NCI-H345 treated with DMSO at 0.1 percent for 48 hours (cell line): ENCODE data around the gene DNAAF5.

Experiments
- DNase-seq: peaks from one replicate; lab custom pipeline; 2025; ENCODE audit not compliant: unreplicated experiment; lab: John Stamatoyannopoulos, UW

The DNAAF5 gene

DNA sequence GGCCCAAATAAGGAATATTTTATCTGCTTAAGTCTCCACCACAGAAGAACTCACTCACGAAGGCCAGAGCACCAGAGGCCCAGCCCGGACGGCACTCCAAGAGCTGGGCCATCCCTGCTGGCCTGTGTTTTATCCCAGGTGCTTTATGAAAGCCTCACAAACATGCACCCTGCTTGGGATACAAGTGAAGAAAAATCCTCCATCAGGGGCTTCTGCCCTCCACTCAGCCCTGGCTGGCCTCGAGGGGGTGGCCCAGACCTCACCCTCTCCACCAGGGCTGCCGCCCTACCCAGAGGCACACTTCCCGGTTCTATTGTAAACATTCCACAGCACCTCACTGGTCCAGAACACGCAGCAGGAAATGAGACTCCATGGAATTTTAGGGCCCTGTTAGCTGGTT is 19.8 kb upstream of the DNAAF5 start:
- DNase-seq, result no peak

DNA sequence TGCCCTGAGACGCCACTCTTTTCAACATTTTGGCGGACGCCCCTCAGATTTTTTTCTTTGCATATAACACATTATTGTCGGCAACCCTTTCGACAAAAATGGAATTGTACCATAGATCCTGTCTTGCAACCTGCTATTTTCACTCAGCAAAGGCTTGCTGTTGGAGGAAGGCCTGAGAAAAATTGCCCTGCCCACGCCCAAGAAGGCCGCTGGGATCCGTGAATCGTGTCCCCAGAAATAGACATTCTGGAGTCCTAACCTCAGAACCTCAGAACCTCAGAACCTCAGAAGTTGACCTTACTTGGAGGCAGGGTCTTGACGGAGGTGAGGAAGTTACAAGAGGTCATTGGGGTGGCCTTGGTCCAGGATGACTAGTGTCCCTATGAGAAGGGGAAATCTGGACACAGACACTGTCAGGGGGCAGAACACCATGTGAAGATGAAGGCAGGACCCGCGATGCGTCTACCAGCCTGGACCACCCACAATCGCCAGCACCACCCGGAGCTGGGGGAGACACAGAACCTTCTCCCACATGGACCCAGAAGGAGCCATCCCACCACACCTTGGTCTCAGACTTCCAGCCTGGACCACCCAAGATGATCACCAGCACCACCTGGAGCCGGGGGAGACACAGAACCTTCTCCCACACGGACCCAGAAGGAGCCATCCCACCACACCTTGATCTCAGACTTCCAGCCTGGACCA is 19.1 kb upstream of the DNAAF5 start:
- DNase-seq, result no peak

DNA sequence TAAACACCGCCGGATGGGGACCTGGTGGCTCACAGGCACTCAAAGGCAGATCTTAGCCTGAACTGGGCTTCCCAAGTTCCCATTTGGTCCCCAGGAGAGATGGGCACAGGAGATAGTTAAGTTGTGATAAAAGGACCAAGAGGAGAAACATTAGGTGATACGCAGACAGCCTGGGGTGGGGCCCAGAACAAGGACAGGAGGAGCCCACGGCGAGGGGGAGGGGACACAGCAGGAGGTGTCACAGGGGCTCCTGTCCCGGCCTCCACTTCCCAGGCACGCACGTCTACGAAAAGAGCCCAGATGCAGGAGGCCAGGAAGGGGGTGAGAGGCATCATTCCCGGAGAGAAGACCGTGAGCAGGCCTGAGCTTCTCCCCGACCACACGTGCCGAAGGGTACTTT is 16.3 kb upstream of the DNAAF5 start:
- no peak for DNase-seq

DNA sequence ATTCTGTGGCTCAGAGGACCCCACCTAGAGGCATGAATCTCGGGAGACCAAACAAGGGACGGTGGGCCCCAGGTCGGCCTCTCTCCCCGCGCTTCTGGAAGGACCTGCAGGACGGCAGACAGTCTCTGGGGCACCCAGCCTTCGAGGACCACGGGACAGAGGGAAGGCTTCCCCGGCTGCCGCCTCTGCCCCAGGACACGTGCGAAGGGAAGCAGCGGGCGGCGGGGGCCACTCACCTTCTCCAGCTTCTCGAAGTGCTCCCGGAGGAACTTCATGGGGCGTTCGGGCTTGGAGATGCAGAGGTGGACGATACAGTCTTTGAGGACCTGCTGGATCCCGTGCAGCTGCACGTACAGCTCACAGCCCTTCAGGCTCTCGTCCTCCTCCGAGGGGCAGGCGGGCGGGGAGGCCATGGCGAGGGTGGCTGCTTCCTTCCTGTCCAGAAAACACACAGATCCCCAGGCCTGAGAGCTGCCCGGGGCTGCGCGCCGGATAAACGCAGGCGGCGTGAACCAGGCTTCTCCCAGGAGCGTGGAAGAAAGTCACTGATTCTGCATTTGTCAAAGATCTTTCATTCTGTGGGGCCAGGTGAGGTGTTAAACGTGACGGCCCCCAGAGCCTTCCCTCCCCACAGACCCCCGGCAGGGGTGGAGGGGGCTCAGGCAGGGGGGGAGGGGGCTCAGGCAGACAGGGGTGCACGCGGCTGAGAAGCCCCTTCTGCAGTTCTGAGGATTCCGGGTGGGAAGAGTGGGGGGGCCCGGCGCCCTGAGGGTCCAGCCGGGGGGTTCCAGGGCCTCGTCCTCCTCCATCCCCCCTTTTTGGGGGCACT is 15.2 kb upstream of the DNAAF5 start:
- DNase-seq, result no peak

DNA sequence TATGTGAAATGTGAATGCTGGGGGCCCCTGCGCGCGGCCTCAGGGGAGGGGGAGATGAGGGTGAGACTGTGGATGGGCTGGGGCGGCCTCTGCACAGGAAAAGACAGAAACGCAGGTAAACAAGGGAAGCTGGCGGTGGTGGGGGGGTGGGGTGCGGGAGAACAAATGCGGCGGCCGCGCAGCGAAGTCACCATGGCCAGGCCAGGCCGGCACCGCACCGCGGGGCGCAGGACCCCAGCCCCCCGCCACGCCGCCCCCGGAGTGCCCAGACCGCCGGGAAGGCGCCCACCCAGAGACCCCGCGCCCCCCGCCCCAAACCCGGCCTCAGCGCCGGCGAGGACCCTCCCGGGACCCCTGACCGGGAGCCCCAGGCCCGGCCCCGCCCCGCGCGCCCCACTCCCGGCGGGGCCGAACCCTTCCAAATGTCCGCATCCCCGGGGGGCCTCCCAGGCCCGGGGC is 14.5 kb upstream of the DNAAF5 start:
- DNase-seq, result no peak

DNA sequence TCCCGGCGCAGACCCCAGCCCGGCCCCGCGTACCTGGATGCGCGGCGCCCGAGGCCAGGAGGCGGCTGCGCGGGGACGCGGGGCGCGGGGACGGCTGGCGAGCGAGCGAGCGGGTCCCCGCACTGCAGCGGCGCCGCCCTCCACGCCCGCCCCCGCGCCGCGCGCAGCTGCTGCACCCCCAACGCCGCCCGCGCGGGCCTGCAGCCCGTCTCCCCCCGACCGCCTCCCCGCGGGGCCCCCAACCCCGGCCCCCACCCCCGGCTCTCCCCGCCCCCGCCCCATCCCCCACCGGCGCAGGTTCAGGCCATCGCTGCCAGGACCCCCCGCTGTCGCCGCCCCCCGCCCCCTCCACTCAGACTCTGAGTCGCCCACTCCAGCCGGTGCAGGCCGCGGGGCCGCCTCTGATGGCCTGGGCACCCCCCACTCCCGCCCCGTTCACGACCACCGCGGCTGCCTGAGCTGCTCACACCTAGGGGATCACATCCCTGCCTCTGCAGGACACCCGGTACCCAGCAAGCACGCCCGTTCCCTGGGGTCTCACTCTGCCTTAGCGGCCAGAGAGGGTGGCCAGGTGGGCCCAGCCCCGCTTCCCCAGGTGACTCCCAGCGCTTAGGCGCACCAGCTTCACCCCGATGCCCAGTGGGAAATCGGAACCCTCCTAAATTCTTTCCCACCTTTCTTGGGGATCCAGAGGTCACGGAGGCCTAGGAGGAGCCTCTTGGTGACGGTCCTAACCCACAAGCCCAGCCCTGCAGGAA is 13.9 kb upstream of the DNAAF5 start:
- DNase-seq, result no peak

DNA sequence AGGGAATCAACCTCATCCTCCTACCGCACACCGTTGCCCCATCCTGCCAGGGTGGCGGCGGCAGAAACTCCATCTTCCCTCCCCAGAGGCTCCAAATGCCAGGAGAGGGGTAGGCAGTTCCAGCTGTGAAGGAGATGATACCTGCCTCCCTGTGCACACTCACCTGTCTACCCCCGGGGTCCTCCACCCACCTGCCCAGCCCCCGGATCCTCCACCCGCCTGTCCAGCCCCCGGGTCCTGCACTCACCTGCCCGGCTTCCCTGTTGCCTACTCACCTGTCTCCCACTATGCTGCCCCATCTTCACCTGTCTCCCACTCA is 13.4 kb upstream of the DNAAF5 start:
- no peak for DNase-seq

DNA sequence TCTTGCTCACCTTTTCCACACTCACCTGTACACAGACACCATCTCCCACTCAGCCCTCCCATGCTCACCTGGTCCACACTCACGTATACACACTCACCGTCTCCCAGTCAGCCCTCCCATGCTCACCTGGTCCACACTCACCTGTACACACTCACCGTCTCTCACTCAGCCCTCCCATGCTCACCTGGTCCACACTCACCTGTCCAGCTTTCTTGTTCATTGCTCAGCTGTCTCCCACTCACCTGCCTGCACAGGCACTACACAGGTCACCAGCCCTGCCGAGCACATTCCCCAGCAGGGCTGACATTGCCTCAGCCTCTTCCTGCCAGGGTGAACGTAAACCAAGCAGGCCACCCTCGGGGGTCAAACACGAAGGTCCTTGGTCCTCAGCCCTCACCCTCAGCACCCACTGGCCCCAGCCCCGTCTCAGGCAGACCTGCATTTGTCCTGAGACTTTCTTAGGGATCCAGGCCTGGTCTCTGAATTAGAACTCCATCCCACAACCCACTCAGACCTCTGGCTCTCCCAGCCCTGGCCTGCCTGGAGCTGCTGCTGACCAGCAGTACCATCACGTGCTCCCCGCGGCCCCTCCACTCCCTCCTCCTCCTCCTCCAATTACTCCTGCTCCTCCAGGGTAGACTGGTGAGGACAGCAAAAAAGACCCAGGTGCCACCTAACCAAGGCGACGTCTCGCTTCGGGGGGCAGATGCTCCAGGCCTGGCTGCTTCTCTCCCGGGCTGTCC is 12.8 kb upstream of the DNAAF5 start:
- no peak for DNase-seq

DNA sequence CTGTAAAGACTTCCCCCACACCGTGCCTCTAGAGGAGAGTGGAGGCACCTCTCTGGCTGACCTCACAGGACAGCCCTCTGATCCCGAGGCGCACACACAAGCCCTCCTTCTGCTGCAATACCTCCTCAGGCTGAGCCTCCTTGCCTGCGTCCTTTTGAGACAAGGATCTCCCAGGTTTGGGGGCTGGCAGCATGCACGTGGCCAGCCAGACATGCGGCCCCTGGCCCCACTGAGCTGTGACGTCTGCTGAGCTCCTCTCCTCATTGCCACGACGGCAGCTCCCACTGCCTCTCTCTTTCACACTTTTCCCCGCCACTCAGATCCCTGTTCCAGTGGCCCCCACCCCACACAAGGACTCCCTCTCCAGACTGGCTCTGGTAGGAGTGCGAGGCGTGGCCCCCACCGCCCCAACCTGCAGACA is 12.2 kb upstream of the DNAAF5 start:
- DNase-seq, result no peak

DNA sequence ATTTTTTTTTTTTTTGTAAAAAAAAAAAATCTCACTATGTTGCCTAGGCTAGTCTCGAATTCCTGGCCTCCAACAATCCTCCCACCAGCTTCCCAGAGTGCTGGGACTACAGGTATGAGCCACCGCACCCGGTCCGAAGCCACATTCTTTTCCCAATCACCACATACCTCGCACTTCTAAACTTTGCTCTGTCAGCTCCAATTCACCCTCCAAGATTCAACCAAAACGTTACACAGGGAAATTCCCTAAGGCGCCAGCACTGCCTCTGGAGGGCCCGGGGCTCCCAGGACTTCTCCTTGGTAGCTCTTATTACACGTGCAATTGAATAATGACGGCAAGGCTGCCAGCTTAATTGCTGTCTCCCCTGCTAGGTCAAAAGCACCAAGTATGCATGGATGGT is 10.3 kb upstream of the DNAAF5 start:
- DNase-seq, result no peak

DNA sequence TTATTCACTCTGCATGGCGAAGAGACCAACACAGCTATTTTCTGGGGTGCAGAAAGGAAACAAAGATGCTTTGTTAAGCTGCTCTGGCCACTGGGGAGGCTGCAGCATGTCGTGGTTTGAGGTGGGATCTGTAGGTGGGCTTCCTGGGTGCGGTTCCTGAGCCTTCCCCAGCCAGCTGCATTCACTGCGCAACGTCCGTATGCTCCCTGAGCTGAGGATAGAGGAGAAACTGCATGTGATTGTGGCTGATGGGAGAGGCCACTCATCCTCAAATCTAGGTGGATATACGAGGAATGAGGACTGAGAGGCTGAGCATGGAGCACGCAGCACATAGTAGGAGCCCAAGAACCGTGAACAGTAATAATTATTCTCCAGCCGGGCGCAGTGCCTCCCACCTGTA is 9.9 kb upstream of the DNAAF5 start:
- DNase-seq, result no peak

DNA sequence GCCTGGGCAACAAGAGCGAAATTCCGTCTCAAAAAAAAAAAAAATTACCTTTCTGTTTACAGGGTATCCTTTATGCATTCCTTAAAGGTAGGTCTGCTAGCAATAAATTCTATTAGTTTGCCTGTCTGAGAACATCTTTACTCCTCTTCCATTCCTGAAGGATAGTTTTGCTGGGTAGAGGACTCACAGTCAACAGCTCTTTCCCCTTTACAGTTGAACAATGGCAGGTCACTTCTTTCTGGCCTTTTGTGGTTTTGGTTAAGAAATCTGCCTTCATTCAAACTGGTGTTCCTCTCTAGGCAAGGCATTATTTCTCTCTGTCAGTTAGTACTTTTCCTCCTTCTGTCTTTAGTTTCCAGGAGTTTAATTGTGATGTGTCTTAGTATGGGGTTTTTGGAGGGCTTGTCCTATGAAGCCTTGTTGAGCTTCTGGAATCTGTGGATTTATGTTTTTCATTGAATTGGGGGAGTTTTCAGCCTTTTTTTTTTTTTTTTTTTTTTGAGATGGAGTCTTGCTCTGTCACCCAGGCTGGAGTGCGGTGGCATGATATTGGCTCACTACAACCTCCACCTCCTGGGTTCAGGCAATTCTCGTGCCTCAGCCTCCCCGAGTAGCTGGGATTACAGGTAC is 4.8 kb upstream of the DNAAF5 start:
- no peak for DNase-seq

DNA sequence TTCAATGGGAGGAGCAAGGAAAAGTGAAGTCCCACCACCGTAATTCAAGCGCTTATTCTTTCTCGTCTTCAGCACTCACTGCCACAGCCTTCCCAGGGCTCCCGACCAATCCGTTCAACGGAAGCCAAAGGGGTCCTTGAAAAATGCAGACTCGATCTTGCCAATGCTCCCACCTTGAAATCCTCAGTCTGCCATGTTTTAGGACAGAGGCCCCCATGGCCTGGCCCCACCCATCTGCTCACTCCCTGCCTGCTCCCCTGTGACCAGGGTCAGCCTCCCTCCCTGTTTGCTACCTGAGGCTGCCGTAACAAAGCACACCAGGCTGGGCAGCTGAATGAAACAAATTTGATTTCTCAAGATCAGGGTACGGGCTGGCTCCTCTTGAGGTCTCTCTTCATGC is 3.0 kb upstream of the DNAAF5 start:
- DNase-seq, result no peak

DNA sequence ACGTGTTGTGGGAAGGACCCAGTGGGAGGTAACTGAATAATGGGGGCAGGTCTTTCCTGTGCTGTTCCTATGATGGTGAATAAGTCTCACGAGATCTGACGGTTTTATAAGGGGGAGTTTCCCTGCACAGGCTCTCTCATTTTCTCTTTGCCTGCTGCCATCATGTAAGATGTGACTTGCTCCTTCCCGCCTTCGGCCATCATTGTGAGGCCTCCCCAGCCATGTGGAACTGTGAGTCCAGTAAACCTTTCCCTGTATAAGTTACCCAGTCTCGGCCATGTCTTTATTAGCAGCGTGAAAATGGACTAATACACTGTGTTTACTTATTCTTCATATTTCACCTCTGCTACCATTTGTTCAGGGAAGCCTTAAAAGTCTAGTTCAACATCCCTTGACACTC is 2.2 kb upstream of the DNAAF5 start:
- no peak for DNase-seq

DNA sequence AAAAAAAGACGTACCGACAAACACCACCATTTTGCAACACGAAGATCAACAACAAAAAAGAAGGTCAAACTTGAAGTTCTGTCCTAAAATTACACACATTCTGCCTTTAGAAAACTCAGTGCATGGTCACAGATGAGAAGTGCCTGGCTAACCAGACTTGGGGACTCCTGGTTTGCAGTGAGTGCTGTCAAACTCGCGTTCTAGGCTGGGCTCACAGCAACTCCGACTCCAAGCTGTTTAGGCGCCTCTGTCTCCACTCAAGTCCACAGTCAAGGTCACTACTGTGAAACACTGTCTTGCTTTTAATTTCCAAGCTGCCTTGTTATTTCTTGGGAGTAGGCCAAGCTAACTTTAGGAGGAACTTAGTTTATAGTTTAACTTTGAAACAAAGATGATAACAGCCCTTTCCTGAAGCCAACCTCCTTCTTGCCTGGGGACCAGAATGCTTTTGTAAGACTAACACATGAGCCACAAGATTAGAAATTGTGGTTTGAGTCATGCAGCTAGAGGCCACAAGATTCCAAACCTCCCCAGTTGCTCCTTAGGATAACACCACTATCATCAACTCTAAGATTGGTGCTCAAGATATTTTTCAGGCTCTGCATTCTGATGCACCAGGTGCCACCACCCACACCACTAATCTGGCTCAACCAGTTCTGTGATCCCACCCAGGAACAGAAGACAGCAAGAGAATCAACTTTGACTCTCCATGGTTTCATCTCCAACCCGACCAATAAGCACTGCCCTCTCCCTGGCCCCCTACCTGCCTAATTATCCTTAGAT is 1.1 kb upstream of the DNAAF5 start:
- DNase-seq, result no peak

DNA sequence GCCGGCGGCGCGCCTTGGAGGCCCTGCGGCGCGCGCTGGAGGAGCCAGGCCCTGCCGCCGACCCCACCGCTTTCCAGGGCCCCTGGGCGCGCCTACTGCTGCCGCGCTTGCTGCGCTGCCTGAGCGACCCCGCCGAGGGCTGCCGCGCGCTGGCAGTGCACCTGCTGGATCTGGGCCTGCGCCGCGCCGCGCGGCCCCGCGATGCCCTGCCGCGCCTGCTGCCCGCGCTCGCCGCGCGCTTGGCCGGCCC is 280 bp downstream of the DNAAF5 start:
- DNase-seq, result no peak

DNA sequence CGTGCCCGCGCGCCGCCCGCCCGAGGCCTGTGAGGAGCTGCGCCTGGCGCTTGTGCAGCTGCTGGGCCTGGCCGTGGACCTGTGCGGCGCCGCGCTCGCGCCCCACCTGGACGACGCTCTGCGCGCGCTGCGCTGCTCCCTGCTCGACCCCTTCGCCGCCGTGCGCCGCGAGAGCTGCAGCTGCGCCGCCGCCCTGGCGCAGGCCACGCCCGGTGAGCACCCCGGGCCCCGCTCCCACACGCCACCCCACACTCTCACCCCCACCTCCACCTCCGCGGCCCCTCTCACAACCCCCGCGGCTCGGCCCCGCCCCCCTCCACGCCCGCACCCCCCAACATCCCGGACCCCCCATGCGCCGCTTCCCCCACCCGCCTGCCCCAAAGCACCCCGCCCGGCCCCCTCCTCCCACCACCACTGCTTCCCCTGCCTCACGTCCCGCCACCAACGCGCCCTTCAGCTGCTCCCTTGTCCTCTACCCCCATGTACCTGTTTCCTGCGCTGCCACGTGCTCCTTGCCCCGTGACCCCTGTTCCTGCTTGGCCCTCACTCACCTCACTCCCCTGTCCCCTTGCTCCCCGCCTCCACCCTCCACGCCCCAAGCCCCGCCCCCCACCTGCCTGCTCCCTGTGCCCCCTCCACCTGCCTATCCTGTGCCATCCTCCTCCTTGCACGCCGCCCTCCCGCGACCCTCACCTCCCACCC is 756 bp downstream of the DNAAF5 start, which contains the start of gene PRKAR1B:
TSS of gene PRKAR1B (minus strand) at position 178 of the 702 bp plus-strand sequence. CDS start 15,776 bp downstream, outside the sequence.
- no peak for DNase-seq

DNA sequence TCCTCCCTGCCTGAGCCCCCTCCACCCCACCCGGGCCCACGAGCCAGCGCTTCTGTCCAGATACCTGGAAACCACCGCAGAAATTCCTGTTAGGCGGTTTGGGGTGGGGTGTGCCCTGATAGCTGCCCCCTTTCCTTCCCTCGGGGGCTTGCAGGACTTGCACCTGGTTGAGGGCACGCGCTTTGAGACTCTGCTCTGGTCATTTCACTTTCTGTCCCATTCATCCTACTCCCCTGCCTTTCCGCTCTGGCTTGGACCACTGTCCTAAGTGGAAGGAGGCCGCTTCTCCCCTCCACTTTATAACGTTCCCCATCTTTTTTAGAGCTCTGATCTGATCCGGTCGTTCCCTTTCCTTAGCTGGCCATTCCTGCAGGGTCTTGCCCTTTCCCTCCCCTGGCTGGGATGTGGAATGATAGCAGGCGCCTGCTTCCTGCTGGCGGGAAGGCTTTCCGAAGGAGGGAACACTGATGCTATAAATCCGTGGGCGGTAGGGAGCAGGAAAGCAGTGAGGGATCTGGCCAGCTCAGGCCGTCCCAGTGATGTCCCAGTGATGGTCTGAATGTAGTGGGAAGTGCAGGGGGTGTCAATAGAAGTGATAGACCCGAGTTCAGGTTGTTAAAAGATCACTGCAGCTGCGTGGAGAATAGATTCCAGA is 1.4 kb downstream of the DNAAF5 start:
- DNase-seq, result no peak

DNA sequence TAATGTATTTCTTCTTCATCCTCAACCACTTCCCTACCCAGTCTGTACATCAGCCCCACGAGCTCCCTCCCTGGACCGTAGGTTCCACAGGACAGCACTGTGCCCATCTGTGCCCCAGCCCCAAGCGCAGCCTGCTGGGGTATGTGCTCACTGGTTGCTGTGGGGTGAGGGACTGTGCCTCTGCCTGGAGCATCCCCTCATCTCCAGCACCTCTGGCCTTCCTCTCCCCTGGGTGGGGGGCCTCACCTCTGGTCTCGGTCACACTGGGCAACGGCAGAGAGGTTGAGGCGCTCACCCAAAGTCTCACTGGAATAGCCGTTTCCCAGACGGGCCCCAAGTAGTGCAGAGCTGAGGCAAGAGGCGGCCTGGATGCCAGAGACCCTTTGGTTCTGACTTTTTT is 2.1 kb downstream of the DNAAF5 start:
- DNase-seq, result no peak
